K562 (cell line): Measurements from ENCODE around the gene CYP11A1. TPM values are rescaled to one million over a fixed set of nuclear protein-coding genes. Genes with fewer than 3 reads are reported as not detected.

Experiments used
- HLTF ChIP-seq: fragments of 450-650 bp; IDR thresholded peaks from 2 replicates; pipeline ENCODE4 v1.6.1; 2016
- KLF6 ChIP-seq: fragments of 250-450 bp; sonication (Bioruptor Pico); IDR thresholded peaks from 2 replicates; pipeline ENCODE4 v1.4.0; 2020; ENCODE audit warnings: mild to moderate bottlenecking, moderate library complexity, borderline replicate concordance
- LEF1 ChIP-seq: fragments of 450-650 bp; IDR thresholded peaks from 2 replicates; pipeline ENCODE4 v1.6.1; 2016; ENCODE audit warnings: mild to moderate bottlenecking
- ZFP30 ChIP-seq: fragments of 250-450 bp; sonication (Bioruptor Pico); IDR thresholded peaks from 2 replicates; pipeline ENCODE4 v1.8.0; 2022; ENCODE audit warnings: moderate library complexity, mild to moderate bottlenecking, inconsistent platforms, borderline replicate concordance
- ZNF282 ChIP-seq: sonication (generic); formaldehyde crosslinking; IDR thresholded peaks from 2 replicates; pipeline ENCODE4 v1.8.1; 2023; ENCODE audit warnings: missing genetic modification reagents
- ZNF354B ChIP-seq: fragments of 250-450 bp; sonication (Bioruptor Pico); IDR thresholded peaks from 2 replicates; pipeline ENCODE4 v1.4.0; 2020
- polyA plus RNA-seq, 8 experiments: library from polyadenylated mRNA; depleted of rRNA in 4 of 8; stranded (reverse) in 5 of 8; unstranded in 3 of 8; fragments of >200 nt; fragmentation: Nextera tagmentation in 2 of 8; fragmentation: Illumina TruSeq in 1 of 8; extraction: Ambion mirVana in 2 of 8; extraction: Trizol in 1 of 8; gene quantifications; 2 replicates each; pipeline versions ENCODE4 v1.2.1 to v1.2.3, GENCODE V29; 2011 to 2014; ENCODE audit warnings: inconsistent platforms in 1 of 8, missing spikeins in 1 of 8
- total RNA-seq, 7 experiments: library from RNA; depleted of rRNA in 6 of 7; stranded (reverse); fragments of >200 nt in 6 of 7; fragmentation: Illumina TruSeq in 2 of 7; extraction: Trizol in 2 of 7; gene quantifications; 2 replicates each; pipeline versions ENCODE4 v1.2.1 to v1.2.3, GENCODE V29; 2011 to 2021; ENCODE audit warnings: low replicate concordance in 1 of 7
- TF ChIP-seq, protein P1 (sequence below): fragments of 250-450 bp; sonication (Bioruptor Pico); IDR thresholded peaks from 2 replicates; pipeline ENCODE4 v1.4.0; 2020
- TF ChIP-seq, protein P2 (sequence below): fragments of 250-450 bp; sonication (Bioruptor Pico); IDR thresholded peaks from 2 replicates; pipeline ENCODE4 v1.8.0; 2021; ENCODE audit warnings: moderate library complexity, mild to moderate bottlenecking, inconsistent platforms
- TF ChIP-seq, protein P3 (sequence below): fragments of 450-650 bp; IDR thresholded peaks from 2 replicates; pipeline ENCODE4 v1.6.1; 2017; ENCODE audit warnings: antibody characterized with exemption, mild to moderate bottlenecking

Gene CYP11A1
- total and polyA plus RNA-seq, 9 of the 15 experiments (the other 6 are each of a cell fraction or from before 2014, with no cell fraction given), result 0.06 to 0.24 (median 0.10) TPM; not detected in 4

DNA sequence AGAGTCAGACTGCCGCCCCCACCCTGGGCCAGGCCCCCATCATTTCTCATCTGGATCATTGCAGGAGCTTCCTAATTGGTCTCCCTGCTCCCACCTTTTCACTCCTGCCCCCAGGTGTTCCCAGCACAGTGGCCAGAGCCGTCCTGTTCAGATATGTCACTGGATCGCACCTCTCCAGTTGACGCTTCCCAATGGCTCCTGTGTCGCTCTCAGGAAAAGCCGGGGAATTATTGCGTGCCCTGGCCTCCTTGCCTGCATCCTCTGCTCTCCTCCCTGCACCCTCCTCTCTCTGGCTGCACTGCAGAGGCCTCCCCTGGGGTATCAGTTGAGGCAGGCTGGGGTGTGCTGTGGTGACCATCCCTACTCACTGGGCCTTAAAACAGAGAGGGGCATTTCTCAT is 25.5 kb upstream of the CYP11A1 start (continued):
- TF ChIP-seq, protein P1, sequence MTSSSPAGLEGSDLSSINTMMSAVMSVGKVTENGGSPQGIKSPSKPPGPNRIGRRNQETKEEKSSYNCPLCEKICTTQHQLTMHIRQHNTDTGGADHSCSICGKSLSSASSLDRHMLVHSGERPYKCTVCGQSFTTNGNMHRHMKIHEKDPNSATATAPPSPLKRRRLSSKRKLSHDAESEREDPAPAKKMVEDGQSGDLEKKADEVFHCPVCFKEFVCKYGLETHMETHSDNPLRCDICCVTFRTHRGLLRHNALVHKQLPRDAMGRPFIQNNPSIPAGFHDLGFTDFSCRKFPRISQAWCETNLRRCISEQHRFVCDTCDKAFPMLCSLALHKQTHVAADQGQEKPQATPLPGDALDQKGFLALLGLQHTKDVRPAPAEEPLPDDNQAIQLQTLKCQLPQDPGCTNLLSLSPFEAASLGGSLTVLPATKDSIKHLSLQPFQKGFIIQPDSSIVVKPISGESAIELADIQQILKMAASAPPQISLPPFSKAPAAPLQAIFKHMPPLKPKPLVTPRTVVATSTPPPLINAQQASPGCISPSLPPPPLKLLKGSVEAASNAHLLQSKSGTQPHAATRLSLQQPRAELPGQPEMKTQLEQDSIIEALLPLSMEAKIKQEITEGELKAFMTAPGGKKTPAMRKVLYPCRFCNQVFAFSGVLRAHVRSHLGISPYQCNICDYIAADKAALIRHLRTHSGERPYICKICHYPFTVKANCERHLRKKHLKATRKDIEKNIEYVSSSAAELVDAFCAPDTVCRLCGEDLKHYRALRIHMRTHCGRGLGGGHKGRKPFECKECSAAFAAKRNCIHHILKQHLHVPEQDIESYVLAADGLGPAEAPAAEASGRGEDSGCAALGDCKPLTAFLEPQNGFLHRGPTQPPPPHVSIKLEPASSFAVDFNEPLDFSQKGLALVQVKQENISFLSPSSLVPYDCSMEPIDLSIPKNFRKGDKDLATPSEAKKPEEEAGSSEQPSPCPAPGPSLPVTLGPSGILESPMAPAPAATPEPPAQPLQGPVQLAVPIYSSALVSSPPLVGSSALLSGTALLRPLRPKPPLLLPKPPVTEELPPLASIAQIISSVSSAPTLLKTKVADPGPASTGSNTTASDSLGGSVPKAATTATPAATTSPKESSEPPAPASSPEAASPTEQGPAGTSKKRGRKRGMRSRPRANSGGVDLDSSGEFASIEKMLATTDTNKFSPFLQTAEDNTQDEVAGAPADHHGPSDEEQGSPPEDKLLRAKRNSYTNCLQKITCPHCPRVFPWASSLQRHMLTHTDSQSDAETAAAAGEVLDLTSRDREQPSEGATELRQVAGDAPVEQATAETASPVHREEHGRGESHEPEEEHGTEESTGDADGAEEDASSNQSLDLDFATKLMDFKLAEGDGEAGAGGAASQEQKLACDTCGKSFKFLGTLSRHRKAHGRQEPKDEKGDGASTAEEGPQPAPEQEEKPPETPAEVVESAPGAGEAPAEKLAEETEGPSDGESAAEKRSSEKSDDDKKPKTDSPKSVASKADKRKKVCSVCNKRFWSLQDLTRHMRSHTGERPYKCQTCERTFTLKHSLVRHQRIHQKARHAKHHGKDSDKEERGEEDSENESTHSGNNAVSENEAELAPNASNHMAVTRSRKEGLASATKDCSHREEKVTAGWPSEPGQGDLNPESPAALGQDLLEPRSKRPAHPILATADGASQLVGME, result peak; percentile 27; the same call in 1 of the 2 replicates
- TF ChIP-seq LEF1 (no peak), ZFP30 (CRISPR knock-in tag) (no peak), KLF6 (no peak; the same call in 1 of the 2 replicates), ZNF282 (CRISPR knock-in tag) (no peak), HLTF (no peak), ZNF354B (CRISPR knock-in tag) (no peak)
- TF ChIP-seq, protein P2, sequence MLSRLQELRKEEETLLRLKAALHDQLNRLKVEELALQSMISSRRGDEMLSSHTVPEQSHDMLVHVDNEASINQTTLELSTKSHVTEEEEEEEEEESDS (CRISPR knock-in tag), result no peak
- TF ChIP-seq, protein P3, sequence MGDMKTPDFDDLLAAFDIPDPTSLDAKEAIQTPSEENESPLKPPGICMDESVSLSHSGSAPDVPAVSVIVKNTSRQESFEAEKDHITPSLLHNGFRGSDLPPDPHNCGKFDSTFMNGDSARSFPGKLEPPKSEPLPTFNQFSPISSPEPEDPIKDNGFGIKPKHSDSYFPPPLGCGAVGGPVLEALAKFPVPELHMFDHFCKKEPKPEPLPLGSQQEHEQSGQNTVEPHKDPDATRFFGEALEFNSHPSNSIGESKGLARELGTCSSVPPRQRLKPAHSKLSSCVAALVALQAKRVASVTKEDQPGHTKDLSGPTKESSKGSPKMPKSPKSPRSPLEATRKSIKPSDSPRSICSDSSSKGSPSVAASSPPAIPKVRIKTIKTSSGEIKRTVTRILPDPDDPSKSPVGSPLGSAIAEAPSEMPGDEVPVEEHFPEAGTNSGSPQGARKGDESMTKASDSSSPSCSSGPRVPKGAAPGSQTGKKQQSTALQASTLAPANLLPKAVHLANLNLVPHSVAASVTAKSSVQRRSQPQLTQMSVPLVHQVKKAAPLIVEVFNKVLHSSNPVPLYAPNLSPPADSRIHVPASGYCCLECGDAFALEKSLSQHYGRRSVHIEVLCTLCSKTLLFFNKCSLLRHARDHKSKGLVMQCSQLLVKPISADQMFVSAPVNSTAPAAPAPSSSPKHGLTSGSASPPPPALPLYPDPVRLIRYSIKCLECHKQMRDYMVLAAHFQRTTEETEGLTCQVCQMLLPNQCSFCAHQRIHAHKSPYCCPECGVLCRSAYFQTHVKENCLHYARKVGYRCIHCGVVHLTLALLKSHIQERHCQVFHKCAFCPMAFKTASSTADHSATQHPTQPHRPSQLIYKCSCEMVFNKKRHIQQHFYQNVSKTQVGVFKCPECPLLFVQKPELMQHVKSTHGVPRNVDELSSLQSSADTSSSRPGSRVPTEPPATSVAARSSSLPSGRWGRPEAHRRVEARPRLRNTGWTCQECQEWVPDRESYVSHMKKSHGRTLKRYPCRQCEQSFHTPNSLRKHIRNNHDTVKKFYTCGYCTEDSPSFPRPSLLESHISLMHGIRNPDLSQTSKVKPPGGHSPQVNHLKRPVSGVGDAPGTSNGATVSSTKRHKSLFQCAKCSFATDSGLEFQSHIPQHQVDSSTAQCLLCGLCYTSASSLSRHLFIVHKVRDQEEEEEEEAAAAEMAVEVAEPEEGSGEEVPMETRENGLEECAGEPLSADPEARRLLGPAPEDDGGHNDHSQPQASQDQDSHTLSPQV, result peak; percentile 67
